Cardiac fibroblast (primary cell): ENCODE measurements around the gene PDZD7.

Experiments
- DNase-seq, 2 donors: peaks; one replicate each; pipeline versions ENCODE4 v3.0.0 to v3.0.0-alpha.2; 2010; ENCODE audit warnings: low read depth in 2 of 2
- H3K4me3 ChIP-seq, 2 donors: replicated peaks in 1 of 2; 1 replicate in 1 of 2; 2 replicates in 1 of 2; pipeline ENCODE4 v1.5.1; 2011; ENCODE audit warnings: low read depth in 2 of 2, low read length in 2 of 2, mild to moderate bottlenecking in 2 of 2, moderate library complexity in 1 of 2
- TF ChIP-seq, protein P1 (sequence below): IDR thresholded peaks from one replicate; pipeline ENCODE4 v1.5.1; 2011; ENCODE audit warnings: low read depth, mild to moderate bottlenecking, low read length, inconsistent platforms

PDZD7 gene

DNA sequence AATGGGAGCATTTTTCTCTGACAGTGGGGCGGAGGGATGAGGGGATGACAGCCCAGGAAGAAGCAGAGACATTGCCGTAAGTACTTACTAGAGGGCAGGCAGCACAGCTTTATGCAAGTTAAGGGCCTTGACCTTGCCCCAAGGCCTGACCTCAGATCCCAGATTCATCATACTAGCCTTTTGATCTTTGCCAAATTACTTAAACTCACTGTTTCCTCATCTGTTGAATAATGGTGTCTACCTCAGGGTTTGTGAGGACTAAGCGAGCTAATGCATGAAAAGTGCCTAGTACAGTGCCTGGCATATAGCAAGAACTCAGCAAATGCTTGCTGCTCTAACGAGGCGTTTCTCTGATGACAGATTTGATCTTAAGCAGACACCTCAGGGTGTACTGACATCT lies 65.1 kb downstream of the PDZD7 start:
- TF ChIP-seq, protein P1, sequence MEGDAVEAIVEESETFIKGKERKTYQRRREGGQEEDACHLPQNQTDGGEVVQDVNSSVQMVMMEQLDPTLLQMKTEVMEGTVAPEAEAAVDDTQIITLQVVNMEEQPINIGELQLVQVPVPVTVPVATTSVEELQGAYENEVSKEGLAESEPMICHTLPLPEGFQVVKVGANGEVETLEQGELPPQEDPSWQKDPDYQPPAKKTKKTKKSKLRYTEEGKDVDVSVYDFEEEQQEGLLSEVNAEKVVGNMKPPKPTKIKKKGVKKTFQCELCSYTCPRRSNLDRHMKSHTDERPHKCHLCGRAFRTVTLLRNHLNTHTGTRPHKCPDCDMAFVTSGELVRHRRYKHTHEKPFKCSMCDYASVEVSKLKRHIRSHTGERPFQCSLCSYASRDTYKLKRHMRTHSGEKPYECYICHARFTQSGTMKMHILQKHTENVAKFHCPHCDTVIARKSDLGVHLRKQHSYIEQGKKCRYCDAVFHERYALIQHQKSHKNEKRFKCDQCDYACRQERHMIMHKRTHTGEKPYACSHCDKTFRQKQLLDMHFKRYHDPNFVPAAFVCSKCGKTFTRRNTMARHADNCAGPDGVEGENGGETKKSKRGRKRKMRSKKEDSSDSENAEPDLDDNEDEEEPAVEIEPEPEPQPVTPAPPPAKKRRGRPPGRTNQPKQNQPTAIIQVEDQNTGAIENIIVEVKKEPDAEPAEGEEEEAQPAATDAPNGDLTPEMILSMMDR, result no peak
- no peak overlapping the region for H3K4me3 ChIP-seq
- no peak for DNase-seq

DNA sequence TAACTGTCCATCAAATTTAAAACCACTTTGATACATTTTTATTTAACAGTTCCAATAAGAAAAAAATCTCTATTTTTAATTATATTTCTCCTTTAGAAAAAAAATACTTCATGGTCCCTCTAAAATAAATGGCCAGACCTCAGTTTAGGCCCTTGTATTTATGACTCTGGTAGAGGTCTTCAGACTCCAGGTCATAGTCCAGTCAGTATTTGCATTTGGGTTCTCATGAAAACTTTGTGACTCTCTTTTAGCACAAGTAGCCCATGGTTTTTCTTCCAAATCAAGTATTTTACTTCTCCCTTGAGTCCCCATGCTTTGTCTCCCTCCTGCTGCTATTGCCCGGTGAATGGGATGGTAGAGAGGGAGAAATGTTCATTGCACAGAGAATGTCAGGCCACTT lies 67.1 kb downstream of the PDZD7 start:
- no peak for DNase-seq
- no peak overlapping the region for H3K4me3 ChIP-seq
- TF ChIP-seq, protein P1, result no peak

DNA sequence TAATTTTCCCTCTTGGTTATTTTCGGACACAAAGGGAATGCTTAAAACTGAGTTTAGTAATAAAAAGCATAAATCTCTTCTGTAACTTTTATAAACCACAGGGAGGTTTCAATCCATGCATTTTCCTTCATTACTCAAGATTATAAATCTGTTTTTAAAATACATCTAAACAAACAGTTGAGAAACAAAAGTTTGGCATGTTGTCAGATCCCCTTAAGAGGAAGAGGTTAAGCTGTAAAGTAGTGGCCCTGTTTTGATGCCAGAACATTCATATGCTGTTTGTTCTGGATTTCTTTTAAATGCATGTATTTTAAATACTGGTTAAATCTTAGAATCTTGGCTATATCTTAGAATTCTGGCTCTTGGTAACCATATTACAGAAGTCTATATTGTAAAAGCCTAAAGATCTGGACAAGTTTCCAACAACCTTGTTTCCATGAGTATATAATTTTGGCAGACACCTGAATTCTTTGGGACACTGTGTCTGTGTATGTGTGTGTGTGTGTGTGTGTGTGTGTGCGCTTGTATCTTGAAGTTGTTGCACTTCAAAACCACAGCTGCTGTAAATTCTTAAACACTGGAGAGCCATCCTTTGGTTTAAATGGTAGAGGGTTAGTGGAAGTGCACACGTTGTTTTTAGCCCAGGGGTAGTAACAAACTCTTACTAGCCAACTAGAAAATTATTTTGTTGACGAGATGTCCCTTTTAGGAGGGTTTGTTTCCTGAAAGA lies 68.4 kb downstream of the PDZD7 start:
- no peak for DNase-seq
- TF ChIP-seq, protein P1, result no peak

DNA sequence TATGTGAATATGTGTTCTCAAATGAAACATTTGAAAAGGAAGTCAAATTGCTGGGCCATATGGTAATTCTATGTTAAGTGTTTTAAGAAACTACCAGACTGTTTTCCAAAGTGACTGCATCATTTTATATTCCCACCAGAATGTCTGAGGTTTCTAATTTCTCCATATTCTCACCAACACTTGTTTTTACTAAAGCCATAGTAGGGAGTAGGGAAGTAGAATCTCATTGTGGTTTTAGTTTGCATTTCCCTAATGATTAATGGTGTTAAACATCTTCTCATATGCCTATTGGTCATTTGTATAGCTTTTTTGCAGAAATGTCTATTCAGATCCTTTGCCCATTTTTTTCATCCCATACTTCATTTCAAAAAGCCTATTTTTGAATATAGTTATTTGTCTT lies 70.7 kb downstream of the PDZD7 start:
- H3K4me3 ChIP-seq, result no peak overlapping the region
- TF ChIP-seq, protein P1, result no peak
- DNase-seq, result no peak

More for the DNA sequence above, 68.4 kb downstream of the PDZD7 start:
- H3K4me3 ChIP-seq, result no peak overlapping the region
